ENCODE results near the gene MYT1. TPM values are rescaled to one million over a fixed set of nuclear protein-coding genes. Genes with fewer than 3 reads are reported as not detected.

Gene MYT1
- total RNA-seq, 1 donor from 2014 or later = not detected

DNA sequence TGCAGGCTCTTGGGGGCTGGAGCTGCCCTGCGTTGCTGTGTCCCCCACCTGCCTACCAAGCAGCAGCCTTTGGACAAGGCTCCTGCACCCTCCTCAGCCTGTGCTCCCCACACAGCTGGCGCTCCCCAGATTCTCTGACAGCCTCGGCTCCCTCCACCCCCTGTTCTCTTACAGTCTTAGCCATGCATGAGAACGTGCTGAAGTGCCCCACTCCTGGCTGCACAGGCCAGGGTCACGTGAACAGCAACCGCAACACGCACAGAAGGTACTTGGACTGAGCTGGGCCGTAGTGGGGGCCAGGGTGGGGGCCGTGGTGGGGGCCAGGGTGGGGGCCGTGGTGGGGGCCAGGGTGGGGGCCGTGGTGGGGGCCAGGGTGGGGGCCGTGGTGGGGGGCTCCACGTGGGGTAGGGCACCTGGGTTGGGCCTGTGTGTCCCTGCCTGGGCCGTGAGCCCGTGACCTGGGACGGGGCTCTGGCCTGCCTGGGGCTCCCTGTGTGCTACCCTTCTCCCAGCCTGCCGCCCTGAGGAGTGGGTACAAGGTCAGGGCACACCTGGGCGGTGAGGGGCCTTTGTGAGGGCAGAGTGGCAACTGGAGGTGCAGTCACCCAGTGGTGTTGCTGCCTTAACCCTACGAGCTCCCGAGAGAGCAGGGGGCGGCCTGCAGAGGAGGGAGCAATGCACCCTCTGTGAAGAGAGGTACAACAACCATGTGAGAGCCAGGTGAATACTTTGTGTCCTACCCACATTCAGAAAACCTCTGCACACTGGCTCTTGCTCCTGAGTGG is 47.8 kb downstream of the MYT1 start:
- Histone ChIP-seq H3K4me3 (ENCODE audit: low read depth, low read length) (no peak overlapping the region), H3K27me3 (ENCODE audit: control insufficient read depth, insufficient read depth, low read length) (peaks cover 31% of the 10 kb centered on the region), H3K36me3 (ENCODE audit: control insufficient read depth, insufficient read depth, low read length) (no peaks in the 10 kb centered on the region)
- DNase-seq (ENCODE audit: low read depth) = no peak
- no peak for TF ChIP-seq CTCF (IDR thresholded peaks at IDR 0.05; ENCODE audit: insufficient read depth, low read length, poor library complexity, severe bottlenecking)

GRCh38 chr20:64212755-64213154 is 48.5 kb downstream of the MYT1 start:
- Histone ChIP-seq H3K4me3 (ENCODE audit: low read depth, low read length) (no peak overlapping the region), H3K27me3 (ENCODE audit: control insufficient read depth, insufficient read depth, low read length) (peaks cover 32% of the 10 kb centered on the region), H3K36me3 (ENCODE audit: control insufficient read depth, insufficient read depth, low read length) (no peaks in the 10 kb centered on the region)
- DNase-seq (ENCODE audit: low read depth) = no peak
- no peak for TF ChIP-seq CTCF (IDR thresholded peaks at IDR 0.05; ENCODE audit: insufficient read depth, low read length, poor library complexity, severe bottlenecking)

DNA sequence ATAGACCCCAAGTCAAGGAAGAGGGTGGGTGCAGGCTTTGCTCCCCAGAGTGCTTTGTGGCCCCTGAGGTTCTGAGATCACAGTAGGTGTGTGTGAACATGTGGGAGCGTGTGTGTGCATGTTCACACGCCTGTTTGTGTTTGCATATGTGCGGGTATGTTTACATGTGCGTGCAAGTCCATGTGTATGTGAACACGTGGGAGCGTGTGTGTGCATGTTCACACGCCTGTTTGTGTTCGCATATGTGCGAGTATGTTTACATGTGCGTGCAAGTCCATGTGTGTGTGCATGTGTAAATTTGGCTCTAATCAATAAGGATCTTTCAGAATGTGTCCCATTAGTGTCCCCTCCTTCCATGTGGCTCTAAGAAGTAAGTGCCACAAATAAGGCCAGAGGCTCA is 49.9 kb downstream of the MYT1 start:
- Histone ChIP-seq H3K36me3 (ENCODE audit: control insufficient read depth, insufficient read depth, low read length) (no peaks in the 10 kb centered on the region), H3K27me3 (ENCODE audit: control insufficient read depth, insufficient read depth, low read length) (peaks cover 35% of the 10 kb centered on the region), H3K4me3 (ENCODE audit: low read depth, low read length) (no peak overlapping the region)
- TF ChIP-seq CTCF (IDR thresholded peaks at IDR 0.05; ENCODE audit: insufficient read depth, low read length, poor library complexity, severe bottlenecking) = no peak
- DNase-seq (ENCODE audit: low read depth) = no peak

DNA sequence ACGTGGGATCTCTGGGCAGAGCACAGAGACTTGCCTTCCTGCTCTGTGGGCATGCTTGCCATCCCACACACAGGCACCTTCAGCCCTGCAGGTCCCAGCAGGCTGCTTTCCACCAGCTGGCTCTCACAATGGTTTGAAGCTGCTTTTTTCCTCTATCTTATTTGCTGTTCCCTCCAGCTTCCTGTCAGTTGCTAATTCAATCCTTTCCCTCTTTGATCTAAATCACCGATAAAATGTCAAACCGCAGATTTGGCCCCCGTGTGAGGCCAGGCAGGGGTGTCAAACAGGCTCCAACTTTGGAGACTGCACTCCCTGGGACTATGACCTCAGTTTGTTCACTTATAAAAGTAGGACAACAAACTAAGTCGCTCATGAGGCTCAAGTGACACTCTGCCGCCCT is 50.7 kb downstream of the MYT1 start:
- H3K36me3 ChIP-seq (ENCODE audit: control insufficient read depth, insufficient read depth, low read length) = no peaks in the 10 kb centered on the region
- TF ChIP-seq CTCF (IDR thresholded peaks at IDR 0.05; ENCODE audit: insufficient read depth, low read length, poor library complexity, severe bottlenecking) = no peak
- DNase-seq (ENCODE audit: low read depth) = no peak
- H3K27me3 ChIP-seq (ENCODE audit: control insufficient read depth, insufficient read depth, low read length) = peaks cover 42% of the 10 kb centered on the region
- H3K4me3 ChIP-seq (ENCODE audit: low read depth, low read length) = no peak overlapping the region

DNA sequence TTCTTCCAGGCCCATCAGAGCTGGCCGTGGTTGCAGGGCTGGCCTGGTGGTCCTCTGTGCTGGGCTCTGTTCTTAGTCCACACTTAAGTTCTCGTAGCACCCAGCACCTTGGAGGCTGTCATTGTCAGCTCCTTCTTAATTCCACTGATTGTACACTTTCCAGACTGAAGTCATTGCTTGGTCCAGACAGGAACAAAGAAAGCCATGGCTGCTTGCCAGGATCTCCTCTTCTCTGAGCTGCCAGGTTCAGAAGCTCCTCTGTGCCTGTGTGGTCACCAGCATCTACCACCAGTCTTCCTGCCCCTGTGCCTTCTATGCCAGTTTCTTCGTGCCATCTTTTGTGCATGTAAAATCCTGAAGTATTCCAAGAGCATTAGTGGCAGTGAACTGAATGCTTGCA is 51.8 kb downstream of the MYT1 start:
- no peaks in the 10 kb centered on the region for H3K36me3 ChIP-seq (ENCODE audit: control insufficient read depth, insufficient read depth, low read length)
- H3K27me3 ChIP-seq (ENCODE audit: control insufficient read depth, insufficient read depth, low read length) = peaks cover 42% of the 10 kb centered on the region
- H3K4me3 ChIP-seq (ENCODE audit: low read depth, low read length) = no peak overlapping the region
- no peak for TF ChIP-seq CTCF (IDR thresholded peaks at IDR 0.05; ENCODE audit: insufficient read depth, low read length, poor library complexity, severe bottlenecking)
- DNase-seq (ENCODE audit: low read depth) = no peak

DNA sequence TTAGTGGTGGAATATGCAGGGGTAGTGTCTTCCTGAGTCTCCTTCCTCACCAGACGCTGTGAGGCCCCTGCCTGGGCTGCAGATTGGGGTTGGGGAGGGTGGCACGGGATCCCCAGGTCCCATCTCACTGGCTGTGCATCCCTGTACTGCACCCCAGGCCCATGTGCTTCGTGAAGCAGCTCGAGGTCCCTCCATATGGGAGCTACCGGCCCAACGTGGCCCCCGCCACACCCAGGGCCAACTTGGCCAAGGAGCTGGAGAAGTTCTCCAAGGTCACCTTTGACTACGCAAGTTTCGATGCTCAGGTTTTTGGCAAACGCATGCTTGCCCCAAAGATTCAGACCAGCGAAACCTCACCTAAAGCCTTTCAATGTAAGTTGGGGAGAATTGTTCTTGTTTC is 52.7 kb downstream of the MYT1 start:
- Histone ChIP-seq H3K36me3 (ENCODE audit: control insufficient read depth, insufficient read depth, low read length) (no peaks in the 10 kb centered on the region), H3K4me3 (ENCODE audit: low read depth, low read length) (no peak overlapping the region), H3K27me3 (ENCODE audit: control insufficient read depth, insufficient read depth, low read length) (peaks cover 34% of the 10 kb centered on the region)
- no peak for DNase-seq (ENCODE audit: low read depth)
- no peak for TF ChIP-seq CTCF (IDR thresholded peaks at IDR 0.05; ENCODE audit: insufficient read depth, low read length, poor library complexity, severe bottlenecking)
